Upper lobe of left lung (tissue), 4 donors: ENCODE measurements around the gene CASD1.

ENCODE experiments used
- POLR2A ChIP-seq, 4 donors: fragments of 450-650 bp; IDR thresholded peaks; one replicate each; pipeline ENCODE4 v1.5.1; 2016 to 2017; ENCODE audit warnings: antibody characterized with exemption in 4 of 4, mild to moderate bottlenecking in 2 of 4
- POLR2AphosphoS5 ChIP-seq, 2 donors: sonication (generic); formaldehyde crosslinking; IDR thresholded peaks; one replicate each; pipeline ENCODE4 v1.5.1; 2017; ENCODE audit warnings: antibody characterized with exemption in 2 of 2
- TF ChIP-seq, protein P1 (sequence below), 6 experiments: fragments of 450-650 bp in 4 of 6; fragments of 200-600 bp in 2 of 6; sonication (generic) in 2 of 6; IDR thresholded peaks; one replicate each; pipeline ENCODE4 v1.5.1; 2016 to 2019; ENCODE audit warnings: antibody characterized with exemption in 6 of 6

DNA sequence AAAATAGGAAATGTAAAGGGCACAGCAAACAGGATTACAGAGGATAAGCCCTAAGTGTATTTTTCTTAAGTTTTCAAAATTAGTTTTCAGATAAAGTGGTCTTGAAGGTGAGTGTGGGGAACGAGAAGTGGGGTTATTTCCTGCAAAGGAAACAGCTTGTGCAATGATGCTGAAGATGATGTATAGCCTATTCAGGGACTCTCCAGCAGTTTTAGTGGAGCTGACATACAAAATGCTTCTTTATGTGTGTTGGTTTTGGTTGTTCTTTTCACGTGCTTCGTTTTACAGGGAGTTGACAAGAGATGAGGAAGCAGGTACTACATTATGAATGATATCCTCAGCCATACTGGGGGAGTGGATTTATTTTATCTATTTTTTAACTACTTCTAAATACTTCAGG is 20.5 kb downstream of the CASD1 start:
- TF ChIP-seq POLR2A (IDR thresholded peaks at IDR 0.05) (no peak), POLR2AphosphoS5 (IDR thresholded peaks at IDR 0.05) (no peak)
- TF ChIP-seq, protein P1, sequence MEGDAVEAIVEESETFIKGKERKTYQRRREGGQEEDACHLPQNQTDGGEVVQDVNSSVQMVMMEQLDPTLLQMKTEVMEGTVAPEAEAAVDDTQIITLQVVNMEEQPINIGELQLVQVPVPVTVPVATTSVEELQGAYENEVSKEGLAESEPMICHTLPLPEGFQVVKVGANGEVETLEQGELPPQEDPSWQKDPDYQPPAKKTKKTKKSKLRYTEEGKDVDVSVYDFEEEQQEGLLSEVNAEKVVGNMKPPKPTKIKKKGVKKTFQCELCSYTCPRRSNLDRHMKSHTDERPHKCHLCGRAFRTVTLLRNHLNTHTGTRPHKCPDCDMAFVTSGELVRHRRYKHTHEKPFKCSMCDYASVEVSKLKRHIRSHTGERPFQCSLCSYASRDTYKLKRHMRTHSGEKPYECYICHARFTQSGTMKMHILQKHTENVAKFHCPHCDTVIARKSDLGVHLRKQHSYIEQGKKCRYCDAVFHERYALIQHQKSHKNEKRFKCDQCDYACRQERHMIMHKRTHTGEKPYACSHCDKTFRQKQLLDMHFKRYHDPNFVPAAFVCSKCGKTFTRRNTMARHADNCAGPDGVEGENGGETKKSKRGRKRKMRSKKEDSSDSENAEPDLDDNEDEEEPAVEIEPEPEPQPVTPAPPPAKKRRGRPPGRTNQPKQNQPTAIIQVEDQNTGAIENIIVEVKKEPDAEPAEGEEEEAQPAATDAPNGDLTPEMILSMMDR (IDR thresholded peaks at IDR 0.05), result no peak
